Head of caudate nucleus (tissue), 42 donors: ENCODE data around the gene GOLGA6B.
"Not testable (repeated sequence)": the region's sequence is repeated elsewhere in the genome, so short reads cannot be mapped to it uniquely, and the experiment has no call there.

Experiments
- DNase-seq, 42 donors: peaks; one replicate each; pipeline versions ENCODE4 v3.0.0 to v3.0.0-alpha.2; 2020 to 2021; ENCODE audit warnings: mixed read lengths in 7 of 42
- intact Hi-C: fragments of 100-400 bp; cut with DNase I; formaldehyde crosslinking; loops from one replicate; pipeline ENCODE4 v1.15.0; 2022

The GOLGA6B gene

DNA sequence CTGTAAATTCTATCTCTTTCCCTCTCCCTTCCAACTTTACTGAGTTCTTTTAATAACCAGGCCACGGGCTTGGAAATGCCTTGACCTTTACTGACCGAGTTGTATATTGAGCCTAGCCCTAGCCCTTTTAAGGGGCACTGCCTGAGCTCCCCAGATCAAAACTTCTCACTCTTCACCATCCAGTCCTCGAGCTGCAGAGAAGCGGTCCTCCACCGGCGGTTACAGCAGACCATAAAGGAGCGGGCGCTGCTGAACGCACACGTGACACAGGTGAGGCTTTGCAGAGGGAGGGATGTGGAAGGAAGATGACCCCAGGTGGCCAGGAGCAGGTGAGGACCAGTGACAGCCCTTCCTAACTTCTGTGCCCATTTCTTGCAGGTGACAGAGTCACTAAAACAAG, 6.6 kb downstream of the GOLGA6B start:
- DNase-seq, intact Hi-C loops: not testable (repeated sequence)

DNA sequence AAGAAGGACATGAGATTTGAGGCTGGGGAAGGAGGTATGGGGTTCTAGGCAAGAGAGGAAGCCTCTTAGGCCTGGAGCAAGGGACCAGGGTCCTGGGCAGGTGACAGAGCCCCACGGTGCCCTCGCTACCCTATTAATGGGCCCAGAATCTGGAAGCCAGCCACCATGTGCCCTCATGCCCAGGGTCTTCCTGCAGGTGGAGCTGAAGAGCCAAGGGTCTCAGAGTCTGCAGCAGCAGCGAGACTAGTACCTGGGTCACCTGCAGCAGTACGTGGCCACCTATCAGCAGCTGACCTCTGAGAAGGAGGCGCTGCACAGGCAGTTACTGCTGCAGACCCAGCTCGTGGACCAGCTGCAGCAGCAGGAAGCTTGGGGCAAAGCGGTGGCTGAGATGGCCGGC, 9.4 kb downstream of the GOLGA6B start:
- DNase-seq, intact Hi-C loops: not testable (repeated sequence)

DNA sequence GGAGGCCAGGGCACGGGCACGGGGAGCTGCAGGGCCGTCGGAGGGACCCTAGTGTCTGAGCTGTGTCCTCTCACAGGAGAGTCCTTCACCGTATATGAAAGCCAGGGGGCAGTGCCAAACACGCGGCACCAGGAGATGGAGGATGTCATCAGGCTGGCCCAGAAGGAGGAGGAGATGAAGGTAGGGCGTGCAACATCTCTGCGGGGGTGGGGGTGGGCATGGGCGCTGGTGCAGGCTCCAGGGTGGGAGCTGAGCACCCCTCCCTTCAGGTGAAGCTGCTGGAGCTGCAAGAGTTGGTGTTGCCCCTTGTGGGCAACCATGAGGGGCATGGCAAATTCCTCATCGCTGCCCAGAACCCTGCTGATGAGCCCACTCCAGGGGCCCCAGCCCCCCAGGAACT, 11.2 kb downstream of the GOLGA6B start:
- intact Hi-C loops: not testable (repeated sequence)

DNA sequence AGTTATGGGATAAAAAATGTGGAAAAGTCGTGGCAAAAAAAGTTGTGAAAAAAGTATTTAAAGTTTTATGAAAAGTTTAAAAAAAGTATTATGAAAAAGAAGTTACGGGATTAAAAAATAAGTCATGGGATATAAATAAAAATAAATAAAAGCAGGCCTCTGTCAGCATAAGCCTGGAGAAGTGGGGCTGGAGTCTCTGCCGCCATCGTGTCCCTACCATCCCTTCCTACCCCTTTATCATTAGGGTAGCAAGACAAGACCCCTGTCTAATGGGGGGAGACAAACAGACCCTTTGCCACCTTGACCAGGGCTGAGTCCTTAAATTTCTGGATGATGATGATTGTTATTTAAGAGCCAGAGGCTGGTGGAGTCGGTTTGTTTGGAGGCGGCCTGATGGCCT, 15.3 kb downstream of the GOLGA6B start:
- DNase-seq: peak in 4 of 42 donors; percentile 15 to 49 (median 22)
- intact Hi-C loops: not testable (repeated sequence)

More for the DNA sequence above, 11.2 kb downstream of the GOLGA6B start:
- not testable (repeated sequence) for DNase-seq

DNA sequence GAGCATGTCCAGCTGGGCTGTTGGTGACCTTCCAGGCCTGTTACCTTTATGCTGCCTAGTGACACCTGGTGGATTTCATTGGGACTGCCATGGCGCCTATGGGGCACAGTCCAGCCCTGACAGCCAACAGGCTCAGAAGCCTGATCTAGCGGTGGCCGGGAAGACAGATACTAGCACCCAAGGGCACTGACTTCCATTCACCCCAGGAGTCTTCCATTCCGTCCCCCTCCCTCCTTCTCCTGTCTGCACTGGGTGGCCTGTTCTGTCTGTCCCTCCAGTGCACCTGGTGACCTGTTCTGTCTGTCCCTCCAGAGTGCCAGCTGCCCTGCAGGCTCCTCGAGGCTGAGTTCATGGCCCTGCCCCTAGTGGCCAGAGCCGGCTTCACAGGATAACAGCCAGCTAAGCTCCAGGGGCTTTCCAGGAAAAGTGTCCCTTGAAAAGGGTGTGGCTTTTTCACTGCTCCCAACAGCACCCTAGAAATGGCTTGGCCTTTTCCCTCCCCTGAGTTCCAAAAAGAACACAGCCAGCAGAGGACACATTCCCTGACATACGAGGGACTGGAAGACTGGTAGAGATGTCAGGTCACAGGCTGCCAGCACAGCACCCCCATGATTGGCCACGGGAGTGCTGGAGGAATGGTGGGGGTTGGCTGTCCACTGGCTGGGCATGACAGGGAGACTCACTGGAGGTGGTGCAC, 16.3 kb downstream of the GOLGA6B start:
- intact Hi-C loops: not testable (repeated sequence)
- DNase-seq: peak; percentile 28 to 85 (median 62)

DNA sequence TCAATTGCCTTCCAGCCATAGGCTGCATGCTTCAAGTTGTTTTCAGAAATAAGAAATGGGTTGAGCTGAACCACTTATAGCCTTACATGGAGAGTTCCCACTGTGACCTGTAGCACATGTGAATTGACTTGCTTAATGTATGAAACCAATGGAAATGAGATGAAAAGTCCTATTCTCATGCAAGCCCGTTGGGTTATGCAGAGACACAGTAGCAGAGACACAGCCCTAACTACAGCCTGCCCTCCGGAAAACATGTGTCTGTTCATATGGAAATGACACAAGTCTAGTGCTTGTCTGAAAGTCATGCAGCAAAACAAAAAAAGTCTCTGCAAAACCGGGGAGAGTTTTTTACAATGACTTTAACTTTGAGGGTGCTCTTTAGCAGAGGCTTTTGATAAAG, 17.0 kb downstream of the GOLGA6B start:
- no peak for DNase-seq
- intact Hi-C loops: no loop called here

DNA sequence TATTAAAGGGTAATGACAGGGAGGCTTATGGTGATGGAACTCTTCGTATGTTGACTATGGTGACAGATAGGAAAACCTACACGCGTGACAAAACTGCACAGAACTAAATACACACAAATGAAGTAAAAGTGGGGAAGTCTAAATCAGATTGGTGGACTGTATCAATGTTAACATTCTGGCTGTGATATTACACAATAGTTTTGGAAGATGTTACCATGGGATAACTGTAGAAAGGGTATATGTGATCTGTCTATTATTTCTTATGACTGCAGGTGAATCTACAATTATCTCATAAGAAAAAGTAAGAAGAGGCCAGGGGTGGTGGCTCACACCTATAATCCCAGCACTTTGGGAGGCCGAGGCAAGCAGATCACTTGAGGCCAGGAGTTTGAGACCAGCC, 22.3 kb downstream of the GOLGA6B start:
- DNase-seq: no peak
- intact Hi-C loops: no loop called here

DNA sequence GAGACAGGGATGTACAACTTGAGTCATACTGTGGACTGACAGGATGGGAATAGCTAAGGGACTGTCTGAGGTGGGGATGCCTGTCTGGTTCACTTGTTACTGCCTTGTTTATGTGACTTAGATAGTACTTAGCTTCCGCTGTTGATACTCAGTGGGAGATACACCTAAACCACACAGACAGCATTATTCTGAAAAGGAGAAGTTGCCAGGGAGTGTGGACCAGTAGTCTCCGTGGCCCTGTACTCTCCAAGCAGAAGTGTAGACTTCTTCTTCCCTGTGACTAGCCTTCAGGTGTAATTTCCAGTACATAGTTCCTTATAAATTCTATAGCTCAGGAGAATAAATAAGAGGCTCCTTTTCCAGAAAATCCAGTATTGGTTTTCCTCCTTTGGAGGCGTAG, 26.4 kb downstream of the GOLGA6B start:
- intact Hi-C loops: no loop called here

DNA sequence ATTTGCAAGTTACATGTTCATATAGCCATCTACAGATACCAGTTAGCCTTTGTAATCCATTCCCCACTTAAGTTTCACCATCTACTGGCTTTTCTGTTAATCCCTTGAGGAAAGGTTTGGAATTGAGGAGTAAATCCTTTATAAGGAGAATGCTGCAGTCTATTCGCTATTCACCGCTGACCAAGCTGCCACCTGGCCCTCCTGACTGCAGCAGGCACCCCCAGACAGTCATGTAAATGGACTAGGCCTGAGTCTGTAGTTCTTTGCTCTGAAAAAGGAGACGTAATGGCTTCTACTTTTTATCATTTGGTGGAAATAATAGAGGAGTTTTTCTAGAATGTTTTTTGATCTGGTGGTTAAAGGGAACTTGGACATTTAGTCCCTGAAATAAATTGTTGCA, 28.3 kb downstream of the GOLGA6B start:
- intact Hi-C loops: no loop called here
- no peak for DNase-seq

More for the DNA sequence above, 26.4 kb downstream of the GOLGA6B start:
- DNase-seq: no peak

DNA sequence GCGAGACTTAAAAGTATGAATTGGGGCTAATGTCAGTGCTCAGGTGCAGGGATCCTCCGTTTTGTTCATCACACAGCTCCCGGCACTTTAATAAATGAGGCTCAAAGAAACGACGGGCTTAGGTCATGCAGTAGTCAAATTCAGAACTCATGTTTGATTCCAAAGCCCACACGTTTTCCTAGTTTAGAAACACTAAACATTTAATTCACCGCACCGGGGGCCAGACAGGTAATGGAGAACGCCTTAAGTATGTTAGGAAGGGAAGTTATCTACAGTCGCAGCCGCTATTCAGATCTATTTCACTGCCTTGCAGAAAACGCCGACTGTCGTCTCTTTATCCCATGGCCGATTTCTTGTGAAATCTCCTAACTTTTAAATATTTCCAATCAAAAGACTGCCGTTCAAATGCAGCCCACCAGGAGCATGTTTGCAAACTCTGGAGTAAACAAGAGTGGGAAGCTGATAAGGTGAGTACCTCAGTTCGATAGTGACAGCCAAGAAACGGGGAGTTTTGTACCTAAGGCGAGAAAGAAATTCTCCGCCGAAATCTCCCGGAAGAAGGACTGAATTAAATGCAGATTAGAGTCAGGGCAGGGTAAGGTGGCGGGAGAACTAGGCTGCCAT, 30.9 kb downstream of the GOLGA6B start:
- peak in 14 of 42 donors; percentile 4 to 51 (median 18) for DNase-seq
- intact Hi-C loops: no loop called here

DNA sequence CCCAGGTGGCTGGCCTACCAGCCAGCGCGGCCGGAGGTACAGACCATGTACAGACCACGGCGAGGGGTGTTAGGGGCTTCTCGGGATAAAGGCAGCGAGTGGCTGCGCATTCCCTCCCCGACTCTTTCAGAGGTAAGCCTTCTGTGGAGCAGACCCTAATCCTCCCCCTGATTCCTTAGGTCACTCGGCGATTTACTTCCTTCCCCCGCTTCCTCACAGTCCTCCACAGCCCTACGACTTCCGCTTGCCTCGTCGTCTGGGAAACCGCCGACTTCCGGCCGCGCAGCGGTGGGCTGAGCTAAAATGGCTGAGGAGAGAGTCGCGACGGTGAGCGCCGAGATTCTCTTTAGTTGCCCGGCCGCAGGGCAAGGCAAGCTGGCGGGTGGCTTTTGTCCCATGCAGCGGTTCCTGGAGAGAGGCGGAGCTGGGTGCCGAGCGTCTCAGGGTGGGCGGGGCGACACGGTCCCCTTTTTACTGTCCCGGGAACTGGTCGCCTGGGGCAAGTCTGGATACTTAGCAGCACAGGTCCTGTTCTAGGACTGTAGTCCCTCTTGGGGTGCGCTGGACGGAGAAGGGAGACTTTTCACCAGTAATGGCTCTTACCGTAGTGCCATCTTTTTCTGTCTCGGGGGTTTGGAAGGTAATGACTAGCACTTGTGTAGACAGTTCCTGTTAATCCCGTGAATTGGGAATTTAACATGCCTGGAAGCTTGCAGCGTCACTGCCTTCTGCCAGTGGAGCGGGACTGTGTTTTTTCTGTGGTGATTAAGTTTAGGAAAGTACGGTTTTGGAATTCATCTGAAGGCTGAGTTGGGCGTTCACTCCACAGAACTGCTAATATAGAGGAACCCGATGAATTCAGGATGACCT, 31.7 kb downstream of the GOLGA6B start, which contains the start of the genes BBS4 and HIGD2B:
Gene BBS4, plus strand, starts transcription at position 283 of the 870 bp plus-strand sequence. Its CDS starts 21 bp downstream, at position 304.
Gene HIGD2B, minus strand, starts transcription at position 258 of the 870 bp plus-strand sequence. CDS start 9,808 bp downstream, outside the sequence.
- intact Hi-C loops: no loop called here
- DNase-seq: peak; percentile 73 to 93 (median 85)

DNA sequence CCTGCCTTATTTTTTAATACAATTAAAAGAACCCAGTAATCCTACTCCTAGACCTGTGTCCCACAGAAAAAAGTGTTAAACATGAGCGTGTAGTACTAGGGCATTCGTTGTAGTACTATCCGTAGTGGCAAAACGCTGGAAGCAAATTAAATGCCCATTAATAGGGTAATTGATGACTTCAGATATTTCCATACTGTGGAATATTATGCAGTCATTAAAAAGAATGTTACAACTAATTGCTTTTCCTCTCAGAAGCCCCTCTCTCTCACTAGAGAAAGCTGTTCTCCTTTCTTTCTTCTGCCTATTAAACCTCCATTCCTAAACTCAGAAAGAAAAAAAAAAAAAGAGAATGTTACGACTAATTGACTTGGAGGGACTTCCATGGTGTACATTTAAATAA, 34.2 kb downstream of the GOLGA6B start:
- DNase-seq: no peak
- intact Hi-C loops: no loop called here

DNA sequence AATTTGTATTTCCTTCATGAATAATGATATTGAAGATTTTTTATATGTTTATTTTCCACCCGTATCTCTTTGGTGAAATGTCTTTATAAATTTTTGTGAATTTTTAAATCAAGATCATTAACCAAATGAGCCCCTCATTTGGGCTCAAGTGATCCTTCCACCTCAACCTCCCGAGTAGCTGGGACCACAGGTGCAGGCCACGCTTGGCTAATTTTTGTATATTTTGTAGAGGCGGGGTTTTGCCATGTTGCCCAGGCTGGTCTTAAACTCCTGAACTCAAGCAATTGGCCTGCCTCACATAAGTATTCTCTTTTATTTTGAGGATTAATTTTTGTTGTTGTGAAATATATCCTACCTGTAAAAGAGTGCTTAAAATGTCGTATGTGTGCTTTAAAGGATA, 36.4 kb downstream of the GOLGA6B start:
- intact Hi-C loops: no loop called here

DNA sequence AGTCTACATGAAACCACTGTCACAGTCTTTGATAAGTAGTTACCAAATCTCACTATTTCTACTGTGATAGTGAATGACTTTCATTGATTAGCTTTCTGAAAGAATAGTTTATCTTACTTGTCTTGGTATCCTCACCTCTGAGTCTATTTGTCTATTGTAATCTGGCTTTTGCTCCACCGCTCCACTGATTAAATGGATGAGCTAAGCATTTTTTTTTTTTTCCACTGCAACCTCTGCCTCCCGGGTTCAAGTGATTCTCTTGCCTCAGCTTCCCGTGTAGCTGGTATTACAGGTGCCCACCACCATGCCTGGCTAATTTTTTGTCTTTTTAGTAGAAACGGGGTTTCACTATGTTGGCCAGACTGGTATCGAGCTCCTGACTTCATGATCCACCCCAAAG, 44.4 kb downstream of the GOLGA6B start:
- intact Hi-C loops: no loop called here

More for the DNA sequence above, 36.4 kb downstream of the GOLGA6B start:
- DNase-seq: no peak

DNA sequence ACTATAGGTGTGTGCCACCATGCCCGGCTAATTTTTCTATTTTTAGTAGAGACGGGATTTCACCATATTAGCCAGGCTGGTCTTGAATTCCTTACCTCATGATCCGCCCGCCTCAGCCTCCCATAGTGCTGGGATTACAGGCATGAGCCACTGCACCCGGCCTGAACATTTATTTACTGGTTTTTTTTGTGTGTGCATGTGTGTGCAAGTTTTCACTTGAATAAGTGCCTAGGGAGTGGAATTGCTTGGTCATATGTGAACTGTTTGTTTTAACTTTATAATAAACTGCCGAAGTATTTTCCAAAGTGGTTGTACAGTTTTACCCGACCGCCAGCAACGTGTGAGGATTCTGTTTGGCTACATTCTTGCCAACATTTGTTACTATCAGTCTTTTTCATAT, 45.6 kb downstream of the GOLGA6B start:
- DNase-seq: no peak
- intact Hi-C loops: no loop called here

More for the DNA sequence above, 44.4 kb downstream of the GOLGA6B start:
- no peak for DNase-seq

DNA sequence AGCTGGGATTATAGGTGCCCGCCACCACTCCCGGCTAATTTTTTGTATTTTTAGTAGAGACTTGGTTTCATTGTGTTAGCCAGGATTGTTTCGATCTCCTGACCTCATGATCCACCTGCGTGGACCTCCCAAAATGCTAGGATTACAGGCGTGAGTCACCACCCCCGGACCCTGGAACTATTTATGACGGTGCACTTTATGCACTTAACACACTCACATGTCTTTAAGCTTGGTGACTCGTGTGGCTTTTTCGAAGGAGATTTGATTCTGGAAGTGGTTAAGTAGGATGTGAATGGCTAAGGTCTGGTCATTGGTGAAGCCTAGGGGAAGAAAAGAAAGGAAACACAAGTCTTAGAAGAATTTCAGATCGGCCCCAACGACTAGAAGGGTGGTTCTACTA, 51.8 kb downstream of the GOLGA6B start:
- intact Hi-C loops: no loop called here
- no peak for DNase-seq

DNA sequence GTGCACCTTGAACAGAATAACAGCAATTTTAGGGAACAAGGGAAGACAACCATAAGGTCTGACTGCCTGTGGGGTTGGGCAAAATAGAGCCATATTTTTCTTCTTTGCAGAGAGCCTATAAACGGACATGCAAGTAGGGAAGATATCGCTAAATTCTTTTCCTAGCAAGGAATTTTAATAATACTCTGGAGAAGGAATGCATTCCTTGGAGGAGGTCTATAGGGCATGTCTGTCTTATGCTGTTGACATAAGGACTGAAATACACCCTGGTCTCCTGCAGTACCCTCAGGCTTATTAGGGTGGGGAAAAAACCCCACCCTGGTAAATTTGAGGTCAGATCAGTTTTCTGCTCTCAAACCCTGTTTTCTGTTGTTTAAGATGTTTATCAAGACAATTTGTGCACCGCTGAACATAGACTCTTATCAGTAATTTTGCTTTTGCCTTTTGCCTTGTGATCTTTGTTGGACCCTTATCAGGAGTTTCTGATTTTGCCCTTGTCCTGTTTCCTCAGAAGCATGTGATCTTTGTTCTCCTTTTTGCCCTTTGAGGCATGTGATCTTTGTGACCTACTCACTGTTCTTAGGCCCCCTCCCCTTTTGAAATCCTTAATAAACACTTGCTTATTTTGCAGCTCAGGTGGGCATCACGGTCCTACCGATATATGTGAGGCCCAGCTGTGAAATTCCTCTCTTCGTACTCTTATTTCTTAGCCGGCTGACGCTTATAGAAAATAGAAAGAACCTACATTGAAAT, 54.2 kb downstream of the GOLGA6B start:
- intact Hi-C loops, DNase-seq: not testable (repeated sequence)
